CD4-positive, alpha-beta memory T cell (primary cell): ENCODE results near the gene GNG4. TPM values are rescaled to one million over a fixed set of nuclear protein-coding genes. Genes with fewer than 3 reads are reported as not detected.
"Not testable (repeated sequence)": the region's sequence is repeated elsewhere in the genome, so short reads cannot be mapped to it uniquely, and the experiment has no call there.

Experiments used
- CTCF ChIA-PET: fragments of 350-600 bp; sonication (Branson Sonifier 250); formaldehyde crosslinking; loops from one replicate; lab custom pipeline; 2021; ENCODE audit warnings: inconsistent platforms; ENCODE audit not compliant: partially characterized antibody; lab: Charles Lee
- POLR2A ChIA-PET: fragments of 350-600 bp; sonication (Branson Sonifier 250); formaldehyde crosslinking; loops from one replicate; lab custom pipeline; 2021; ENCODE audit not compliant: partially characterized antibody; lab: Charles Lee
- DNase-seq, 5 donors: peaks; one replicate each; pipeline versions ENCODE4 v3.0.0 to v3.0.0-alpha.2; 2020 to 2022; ENCODE audit warnings: mixed read lengths in 1 of 5
- H3K27ac ChIP-seq: one replicate; pipeline ENCODE4 v1.7.0; 2013; ENCODE audit warnings: low read depth, low read length
- H3K27me3 ChIP-seq: 2 replicates; pipeline ENCODE4 v1.7.0; 2013; ENCODE audit warnings: mild to moderate bottlenecking, low read length, moderate library complexity; ENCODE audit not compliant: insufficient read depth
- H3K36me3 ChIP-seq: 2 replicates; pipeline ENCODE4 v1.7.0; 2013; ENCODE audit warnings: mild to moderate bottlenecking, low read length, moderate library complexity; ENCODE audit not compliant: insufficient read depth
- H3K4me1 ChIP-seq: 2 replicates; pipeline ENCODE4 v1.7.0; 2013; ENCODE audit warnings: mild to moderate bottlenecking, low read length, moderate library complexity; ENCODE audit not compliant: insufficient read depth
- H3K4me3 ChIP-seq, 2 donors: one replicate each; pipeline ENCODE4 v1.7.0; 2013; ENCODE audit warnings: low read length in 2 of 2, mild to moderate bottlenecking in 1 of 2
- H3K9me3 ChIP-seq, 2 donors: one replicate each; pipeline ENCODE4 v1.7.0; 2013; ENCODE audit warnings: low read length in 2 of 2, control low read depth in 1 of 2; ENCODE audit not compliant: control insufficient read depth in 1 of 2
- H3K27ac Mint-ChIP-seq, 7 donors: one replicate each; pipeline ENCODE4 v1.8.0; 2020 to 2021; ENCODE audit warnings: mixed read lengths in 7 of 7, mild to moderate bottlenecking in 6 of 7, inconsistent platforms in 3 of 7, moderate library complexity in 3 of 7
- H3K27me3 Mint-ChIP-seq, 2 donors: one replicate each; pipeline ENCODE4 v1.8.0; 2020 to 2021; ENCODE audit warnings: mixed read lengths in 2 of 2
- H3K36me3 Mint-ChIP-seq, 2 donors: one replicate each; pipeline ENCODE4 v1.8.0; 2020 to 2021; ENCODE audit warnings: mixed read lengths in 2 of 2, inconsistent platforms in 1 of 2, mild to moderate bottlenecking in 1 of 2
- H3K4me1 Mint-ChIP-seq, 4 donors: one replicate each; pipeline ENCODE4 v1.8.0; 2020 to 2021; ENCODE audit warnings: mixed read lengths in 4 of 4, mild to moderate bottlenecking in 1 of 4
- H3K4me3 Mint-ChIP-seq, 8 donors: one replicate each; pipeline ENCODE4 v1.8.0; 2020 to 2021; ENCODE audit warnings: mixed read lengths in 8 of 8, mild to moderate bottlenecking in 7 of 8, moderate library complexity in 6 of 8, inconsistent platforms in 3 of 8
- H3K9me3 Mint-ChIP-seq, 8 donors: one replicate each; pipeline ENCODE4 v1.8.0; 2020 to 2021; ENCODE audit warnings: mixed read lengths in 8 of 8, mild to moderate bottlenecking in 5 of 8, inconsistent platforms in 3 of 8, moderate library complexity in 1 of 8
- intact Hi-C: fragments of 100-400 bp; cut with micrococcal nuclease; formaldehyde crosslinking; loops from one replicate; pipeline ENCODE4 v1.15.1; 2023
- polyA plus RNA-seq, 2 donors: library from polyadenylated mRNA; unstranded; fragments of 300-500 nt; fragmentation: Illumina TruSeq; gene quantifications; one replicate each; pipeline ENCODE4 v1.2.3, GENCODE V29; 2021
- total RNA-seq, 2 experiments: library from RNA; stranded (reverse); gene quantifications; one replicate each; pipeline ENCODE4 v1.2.3, GENCODE V29; 2021

GNG4 gene
- total and polyA plus RNA-seq, 4 experiments from 2014 or later = 0.19 TPM; not detected in 3

GRCh38 chr1:235557495-235557894, 92.1 kb downstream of the GNG4 start:
- no peak overlapping the region for H3K27ac Mint-ChIP-seq
- H3K4me3 Mint-ChIP-seq = no peak overlapping the region
- H3K36me3 Mint-ChIP-seq = no peaks in the 10 kb centered on the region
- no peaks in the 10 kb centered on the region for H3K27me3 ChIP-seq
- no peaks in the 10 kb centered on the region for H3K27me3 Mint-ChIP-seq
- POLR2A ChIA-PET = no interaction called here
- H3K4me1 ChIP-seq = no peaks in the 10 kb centered on the region
- CTCF ChIA-PET = interaction anchor here (1.3 to 1.4 kb wide), 3 partner anchors 227 to 414 kb away, joined by 3 to 4 read pairs (median 4); no protein-coding TSS in a partner anchor
- H3K4me1 Mint-ChIP-seq = peaks cover 0 to 1% (median 0%) of the 10 kb centered on the region in 4 donors
- peaks cover 0 to 4% (median 0%) of the 10 kb centered on the region in 8 donors for H3K9me3 Mint-ChIP-seq
- intact Hi-C loops = no loop called here
- no peak overlapping the region for H3K4me3 ChIP-seq
- DNase-seq = no peak
- no peaks in the 10 kb centered on the region for H3K9me3 ChIP-seq
- no peaks in the 10 kb centered on the region for H3K36me3 ChIP-seq
- H3K27ac ChIP-seq = no peak overlapping the region

- Mint-ChIP-seq H3K4me3 (no peak overlapping the region), H3K36me3 (no peaks in the 10 kb centered on the region), H3K27me3 (no peaks in the 10 kb centered on the region), H3K27ac (no peak overlapping the region), H3K9me3 (peaks cover 0 to 2% (median 0%) of the 10 kb centered on the region in 8 donors), H3K4me1 (peaks cover 0 to 1% (median 0%) of the 10 kb centered on the region in 4 donors)
- CTCF ChIA-PET = interaction anchor here (1.1 to 2.2 kb wide), 4 partner anchors 52 to 473 kb away, joined by 4 to 6 read pairs (median 4); partner anchors contain the start of gene B3GALNT2
- H3K27me3 ChIP-seq = no peaks in the 10 kb centered on the region
- no peak overlapping the region for H3K27ac ChIP-seq
- POLR2A ChIA-PET = no interaction called here
- no peak for DNase-seq
- H3K9me3 ChIP-seq = no peaks in the 10 kb centered on the region
- no peaks in the 10 kb centered on the region for H3K4me1 ChIP-seq
- intact Hi-C loops = no loop called here
- H3K4me3 ChIP-seq = no peak overlapping the region
- H3K36me3 ChIP-seq = no peaks in the 10 kb centered on the region
Observed at GRCh38 chr1:235556807-235557206, 92.8 kb downstream of the GNG4 start.

GRCh38 chr1:235553112-235553551, 96.5 kb downstream of the GNG4 start:
- peaks cover 0 to 3% of the 10 kb centered on the region in 2 donors for H3K27me3 Mint-ChIP-seq
- Histone ChIP-seq H3K4me3 (no peak overlapping the region), H3K27me3 (no peaks in the 10 kb centered on the region), H3K4me1 (no peaks in the 10 kb centered on the region), H3K27ac (no peak overlapping the region), H3K9me3 (no peaks in the 10 kb centered on the region), H3K36me3 (no peaks in the 10 kb centered on the region)
- no peak for DNase-seq
- intact Hi-C loops = no loop called here
- H3K27ac Mint-ChIP-seq = no peak overlapping the region
- peaks cover 0 to 2% (median 0%) of the 10 kb centered on the region in 8 donors for H3K9me3 Mint-ChIP-seq
- no peaks in the 10 kb centered on the region for H3K36me3 Mint-ChIP-seq
- POLR2A ChIA-PET = no interaction called here
- H3K4me1 Mint-ChIP-seq = peaks cover 0 to 1% (median 0%) of the 10 kb centered on the region in 4 donors
- CTCF ChIA-PET = no interaction called here
- no peak overlapping the region for H3K4me3 Mint-ChIP-seq

DNA sequence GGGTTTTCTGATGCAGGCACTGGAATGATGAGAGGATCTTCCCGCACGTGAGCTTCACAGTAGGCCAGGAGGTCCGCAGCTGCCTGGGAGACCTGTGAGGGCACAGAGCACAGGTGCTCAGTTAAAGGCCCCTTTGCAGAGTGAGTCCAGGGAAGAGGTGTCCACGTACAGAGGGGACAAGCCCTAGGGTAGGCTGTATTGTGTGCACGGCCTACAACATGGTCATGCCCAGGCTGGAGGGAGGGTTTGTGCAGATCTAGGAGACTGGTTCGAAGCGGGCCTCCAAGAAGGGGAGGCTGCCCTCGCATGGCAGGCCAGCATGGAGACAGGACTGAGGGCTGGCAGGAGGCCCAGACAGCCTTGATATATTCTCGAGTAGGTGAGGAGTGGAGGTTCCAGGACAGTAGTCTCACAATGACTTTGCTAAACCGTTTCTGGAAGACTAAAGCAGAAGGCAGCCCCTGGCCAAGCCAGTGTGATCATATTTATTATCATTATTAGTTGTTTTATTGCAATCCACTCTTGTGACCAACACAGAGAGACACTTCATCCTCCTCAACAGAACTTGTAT, 97.4 kb downstream of the GNG4 start:
- Histone ChIP-seq H3K4me3 (no peak overlapping the region), H3K9me3 (no peaks in the 10 kb centered on the region), H3K4me1 (no peaks in the 10 kb centered on the region), H3K27me3 (no peaks in the 10 kb centered on the region), H3K36me3 (no peaks in the 10 kb centered on the region), H3K27ac (no peak overlapping the region)
- no peak for DNase-seq
- POLR2A ChIA-PET = no interaction called here
- intact Hi-C loops = no loop called here
- H3K27me3 Mint-ChIP-seq = peaks cover 3 to 5% of the 10 kb centered on the region in 2 donors
- H3K27ac Mint-ChIP-seq = no peak overlapping the region
- CTCF ChIA-PET = no interaction called here
- no peak overlapping the region for H3K4me3 Mint-ChIP-seq
- H3K36me3 Mint-ChIP-seq = no peaks in the 10 kb centered on the region
- peaks cover 0 to 1% (median 0%) of the 10 kb centered on the region in 4 donors for H3K4me1 Mint-ChIP-seq
- peaks cover 0 to 2% (median 0%) of the 10 kb centered on the region in 8 donors for H3K9me3 Mint-ChIP-seq

DNA sequence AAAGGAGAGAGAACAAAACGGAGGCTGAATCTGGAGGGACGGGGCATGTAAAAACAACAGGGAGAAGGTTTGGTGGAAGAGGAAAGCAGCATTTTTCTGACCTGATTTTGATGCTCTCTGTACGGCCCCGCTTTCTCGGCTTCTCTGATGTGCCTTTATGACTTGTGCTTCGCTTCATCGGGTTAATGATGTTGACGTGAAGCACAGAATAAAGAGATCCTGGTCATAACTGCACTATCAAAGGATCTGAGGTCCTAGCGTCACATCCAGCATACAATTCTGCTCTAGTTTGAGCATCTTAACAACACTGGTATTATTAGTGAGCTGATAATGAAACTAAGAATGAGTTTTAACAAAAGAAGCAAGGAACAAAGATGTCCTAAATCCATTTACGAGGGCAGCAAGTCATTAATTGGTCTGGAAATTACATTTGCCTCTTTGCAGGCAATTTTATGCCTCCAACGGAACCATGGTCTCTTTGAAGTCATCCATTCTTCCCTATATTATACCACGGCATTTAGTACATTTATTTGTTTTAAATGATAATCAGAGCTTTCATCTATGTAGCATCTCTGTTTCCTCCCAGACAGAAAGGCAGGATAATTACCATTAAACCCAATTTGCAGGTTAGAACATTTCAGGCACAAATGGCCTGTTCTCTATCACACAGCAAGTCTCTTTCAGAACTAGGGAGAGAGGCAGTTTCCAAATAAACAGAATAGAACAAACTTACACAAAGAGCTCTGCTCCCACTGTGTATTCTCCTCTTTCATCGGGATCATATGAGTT, 100.0 kb downstream of the GNG4 start:
- no peak overlapping the region for H3K27ac ChIP-seq
- CTCF ChIA-PET = no interaction called here
- peaks cover 0 to 2% (median 0%) of the 10 kb centered on the region in 8 donors for H3K9me3 Mint-ChIP-seq
- no peaks in the 10 kb centered on the region for H3K4me1 Mint-ChIP-seq
- H3K27me3 ChIP-seq = no peaks in the 10 kb centered on the region
- H3K27me3 Mint-ChIP-seq = peaks cover 4 to 9% of the 10 kb centered on the region in 2 donors
- no peak for DNase-seq
- H3K4me1 ChIP-seq = no peaks in the 10 kb centered on the region
- POLR2A ChIA-PET = interaction anchor here (0.5 kb wide), 1 partner anchor 55 kb away, joined by 3 read pairs; no protein-coding TSS in a partner anchor
- no peak overlapping the region for H3K27ac Mint-ChIP-seq
- no peak overlapping the region for H3K4me3 ChIP-seq
- H3K36me3 ChIP-seq = no peaks in the 10 kb centered on the region
- H3K4me3 Mint-ChIP-seq = no peak overlapping the region
- H3K9me3 ChIP-seq = no peaks in the 10 kb centered on the region
- no peaks in the 10 kb centered on the region for H3K36me3 Mint-ChIP-seq
- intact Hi-C loops = no loop called here

DNA sequence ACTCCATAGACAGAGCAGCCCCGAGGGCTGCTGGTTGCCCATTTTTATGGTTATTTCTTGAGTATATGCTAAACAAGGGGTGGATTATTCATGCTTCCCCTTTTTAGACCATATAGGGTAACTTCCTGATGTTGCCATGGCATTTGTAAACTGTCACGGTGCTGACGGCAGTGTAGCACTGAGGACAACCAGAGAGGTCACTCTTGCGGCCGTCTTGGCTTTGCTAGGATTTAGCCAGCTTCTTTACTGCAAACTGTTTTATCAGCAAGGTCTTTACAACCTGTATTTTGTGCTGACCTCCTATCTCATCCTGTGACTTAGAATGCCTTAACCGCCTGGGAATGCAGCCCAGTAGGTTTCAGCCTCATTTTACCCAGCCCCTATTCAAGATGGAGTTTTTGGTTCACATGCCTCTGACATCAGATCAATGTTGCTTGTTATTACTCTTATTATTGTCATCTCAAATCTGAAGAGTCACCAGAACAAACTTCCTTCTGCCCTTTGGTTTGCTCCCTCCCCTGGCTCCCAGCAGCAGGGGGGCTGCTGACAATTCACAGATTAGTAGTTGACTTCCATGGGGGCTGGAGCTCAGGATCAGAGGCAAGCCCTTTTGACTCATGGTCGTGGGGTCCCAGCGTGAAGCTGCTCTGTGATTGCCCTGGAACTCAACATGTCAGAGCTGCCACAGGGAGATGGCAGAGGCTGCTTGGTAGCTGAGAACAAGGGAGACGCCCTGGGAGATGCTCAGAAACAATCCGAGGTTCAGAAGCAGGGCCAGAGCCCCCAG, 103.0 kb downstream of the GNG4 start:
- H3K4me1 Mint-ChIP-seq, H3K4me3 Mint-ChIP-seq, H3K27me3 ChIP-seq, H3K4me3 ChIP-seq, H3K4me1 ChIP-seq, intact Hi-C loops, H3K36me3 ChIP-seq, H3K9me3 ChIP-seq, DNase-seq, H3K36me3 Mint-ChIP-seq, H3K27ac ChIP-seq, H3K9me3 Mint-ChIP-seq, H3K27me3 Mint-ChIP-seq, POLR2A ChIA-PET: not testable (repeated sequence)
- H3K27ac Mint-ChIP-seq = peak overlapping the region in 1 of 7 donors; percentile 19
- CTCF ChIA-PET = interaction anchor here (1.0 to 1.1 kb wide), 2 partner anchors 19 to 23 kb away, joined by 3 read pairs; no protein-coding TSS in a partner anchor
